CD14-positive monocyte (primary cell): Measurements from ENCODE around the gene AP3D1. TPM values are rescaled to one million over a fixed set of nuclear protein-coding genes. Genes with fewer than 3 reads are reported as not detected.

Experiments
- DNase-seq, 3 donors: peaks; one replicate each; pipeline ENCODE4 v3.0.0-alpha.2; 2011 to 2022
- H2AFZ ChIP-seq: 2 replicates; pipeline ENCODE4 v1.6.0; 2012; ENCODE audit warnings: mild to moderate bottlenecking, low read depth, low read length, inconsistent platforms; ENCODE audit not compliant: insufficient read depth, poor library complexity, severe bottlenecking
- H3K27ac ChIP-seq, 2 donors: 1 replicate in 1 of 2; 2 replicates in 1 of 2; pipeline ENCODE4 v1.5.1; 2012 to 2013; ENCODE audit warnings: low read length in 2 of 2, control low read depth in 1 of 2, inconsistent platforms in 1 of 2, low read depth in 1 of 2, mild to moderate bottlenecking in 1 of 2
- H3K27me3 ChIP-seq, 2 donors: one replicate each; pipeline versions ENCODE4 v1.6.0 to v1.6.1; 2011 to 2013; ENCODE audit warnings: low read length in 2 of 2; ENCODE audit not compliant: control insufficient read depth in 2 of 2, insufficient read depth in 2 of 2
- H3K36me3 ChIP-seq, 2 donors: replicated peaks in 1 of 2; 1 replicate in 1 of 2; 2 replicates in 1 of 2; pipeline versions ENCODE4 v1.5.1 to v1.6.1; 2012 to 2013; ENCODE audit warnings: low read length in 2 of 2, control low read depth in 1 of 2, inconsistent platforms in 1 of 2, mild to moderate bottlenecking in 1 of 2; ENCODE audit not compliant: insufficient read depth in 2 of 2, control insufficient read depth in 1 of 2
- H3K4me1 ChIP-seq, 2 donors: 1 replicate in 1 of 2; 2 replicates in 1 of 2; pipeline versions ENCODE4 v1.5.1 to v1.6.1; 2012 to 2013; ENCODE audit warnings: low read length in 2 of 2, control low read depth in 1 of 2, inconsistent platforms in 1 of 2, mild to moderate bottlenecking in 1 of 2, moderate library complexity in 1 of 2; ENCODE audit not compliant: insufficient read depth in 2 of 2, control insufficient read depth in 1 of 2
- H3K4me2 ChIP-seq: replicated peaks from 2 replicates; pipeline ENCODE3; 2012; ENCODE audit warnings: low read length, moderate library complexity, mild to moderate bottlenecking; ENCODE audit not compliant: poor library complexity, severe bottlenecking; ENCODE audit errors: extremely low read depth
- H3K4me3 ChIP-seq, 3 experiments: fragments of 200-600 bp in 1 of 3; sonication (generic) in 1 of 3; replicated peaks in 1 of 3; 1 replicate in 2 of 3; 2 replicates in 1 of 3; pipeline ENCODE4 v1.5.1; 2011 to 2013; ENCODE audit warnings: low read length in 3 of 3, mild to moderate bottlenecking in 3 of 3, control low read depth in 2 of 3, low read depth in 2 of 3, inconsistent platforms in 1 of 3, moderate library complexity in 1 of 3
- H3K79me2 ChIP-seq: 2 replicates; pipeline ENCODE4 v1.6.0; 2012; ENCODE audit warnings: mild to moderate bottlenecking, control low read depth, inconsistent platforms, low read length, moderate library complexity; ENCODE audit not compliant: insufficient read depth
- H3K9ac ChIP-seq: 2 replicates; pipeline ENCODE4 v1.6.0; 2017; ENCODE audit warnings: low read length, mild to moderate bottlenecking; ENCODE audit not compliant: insufficient read depth, poor library complexity, severe bottlenecking
- H3K9me3 ChIP-seq, 2 donors: replicated peaks in 1 of 2; 1 replicate in 1 of 2; 2 replicates in 1 of 2; pipeline versions ENCODE4 v1.5.1 to v1.6.1; 2012 to 2013; ENCODE audit warnings: low read length in 2 of 2, control low read depth in 1 of 2; ENCODE audit not compliant: control insufficient read depth in 1 of 2, insufficient read depth in 1 of 2
- H4K20me1 ChIP-seq: 2 replicates; pipeline ENCODE4 v1.6.0; 2012; ENCODE audit warnings: mild to moderate bottlenecking, low read length, control low read depth, moderate library complexity; ENCODE audit not compliant: insufficient read depth
- H3K27ac Mint-ChIP-seq, 7 donors: one replicate each; pipeline ENCODE4 v1.8.0; 2020; ENCODE audit warnings: mild to moderate bottlenecking in 7 of 7, mixed read lengths in 7 of 7, moderate library complexity in 6 of 7, inconsistent platforms in 2 of 7
- H3K27me3 Mint-ChIP-seq, 3 donors: one replicate each; pipeline ENCODE4 v1.8.0; 2021 to 2022; ENCODE audit warnings: low read depth in 3 of 3, mild to moderate bottlenecking in 3 of 3, mixed read lengths in 3 of 3, moderate library complexity in 3 of 3, inconsistent platforms in 1 of 3
- H3K36me3 Mint-ChIP-seq, 2 donors: one replicate each; pipeline ENCODE4 v1.8.0; 2020; ENCODE audit warnings: mixed read lengths in 2 of 2, inconsistent platforms in 1 of 2, mild to moderate bottlenecking in 1 of 2
- H3K4me1 Mint-ChIP-seq: one replicate; pipeline ENCODE4 v1.8.0; 2020; ENCODE audit warnings: mild to moderate bottlenecking, mixed read lengths
- H3K4me3 Mint-ChIP-seq, 2 donors: one replicate each; pipeline ENCODE4 v1.8.0; 2020; ENCODE audit warnings: mild to moderate bottlenecking in 2 of 2, mixed read lengths in 2 of 2, moderate library complexity in 1 of 2
- H3K9me3 Mint-ChIP-seq, 7 donors: one replicate each; pipeline ENCODE4 v1.8.0; 2020 to 2022; ENCODE audit warnings: mixed read lengths in 7 of 7, mild to moderate bottlenecking in 6 of 7, moderate library complexity in 6 of 7, inconsistent platforms in 2 of 7
- CTCF ChIP-seq: fragments of 200-600 bp; IDR thresholded peaks from one replicate; pipeline ENCODE4 v1.8.0; 2022; ENCODE audit warnings: antibody characterized with exemption, mild to moderate bottlenecking
- WGBS: methylation state at CpG from one replicate; pipeline ENCODE4 v1.1.5; 2013; ENCODE audit warnings: missing lambda C conversion rate; ENCODE audit not compliant: insufficient coverage; 5-methylcytosine and 5-hydroxymethylcytosine counted together
- intact Hi-C, 2 donors: fragments of 100-400 bp; cut with micrococcal nuclease; formaldehyde crosslinking; loops; one replicate each; pipeline versions ENCODE4 v1.15.0 to v1.15.1; 2023
- polyA plus RNA-seq, 3 donors: library from polyadenylated mRNA; depleted of rRNA in 1 of 3; unstranded in 2 of 3; stranded (reverse) in 1 of 3; fragments of 300-500 nt in 2 of 3; fragments of >200 nt in 1 of 3; fragmentation: Illumina TruSeq in 2 of 3; gene quantifications; 1 replicate in 2 of 3; 2 replicates in 1 of 3; pipeline ENCODE4 v1.2.3, GENCODE V29; 2012 to 2021

Gene AP3D1
- polyA plus RNA-seq, 3 donors = 9.6 to 105 (median 12.4) TPM

GRCh38 chr19:2084993-2085720 lies 66.2 kb downstream of the AP3D1 start:
- H3K4me1 Mint-ChIP-seq = peaks cover 76% of the 10 kb centered on the region
- H3K79me2 ChIP-seq = peaks cover 100% of the 10 kb centered on the region

More at GRCh38 chr19:2084993-2085720, 66.2 kb downstream of the AP3D1 start:
- Histone ChIP-seq H4K20me1 (peaks cover 45% of the 10 kb centered on the region), H3K27me3 (no peaks in the 10 kb centered on the region), H3K4me1 (peaks cover 82 to 91% of the 10 kb centered on the region in 2 donors), H3K27ac (peak overlapping the region; percentile 96 to 98), H3K9me3 (no peaks in the 10 kb centered on the region), H3K4me3 (peak overlapping the region; percentile 65 to 99 (median 84)), H3K9ac (peak overlapping the region; percentile 96), H3K4me2 (peak overlapping the region; percentile 99), H3K36me3 (peaks cover 6 to 22% of the 10 kb centered on the region in 2 donors), H2AFZ (no peak overlapping the region)
- Mint-ChIP-seq H3K9me3 (peaks cover 0 to 3% (median 0%) of the 10 kb centered on the region in 7 donors), H3K27ac (peak overlapping the region; percentile 98 to 100 (median 100)), H3K36me3 (peaks cover 39 to 65% of the 10 kb centered on the region in 2 donors), H3K4me3 (peak overlapping the region; percentile 96 to 97), H3K27me3 (peaks cover 0 to 5% (median 0%) of the 10 kb centered on the region in 3 donors)
- intact Hi-C loops = loop anchor here in 1 of 2 donors (1.0 kb wide), 1 partner anchor 11 kb away; the partner anchor contains the start of genes IZUMO4 and MOB3A
- TF ChIP-seq CTCF = no peak
- peak; percentile 98 to 99 (median 98) for DNase-seq
- WGBS = 10% methylated on average over 20 of the region's 28 CpGs
